K562 (cell line): ENCODE data around the gene KLHL18. TPM values are rescaled to one million over a fixed set of nuclear protein-coding genes. Genes with fewer than 3 reads are reported as not detected.

ENCODE experiments used
- CCAR2 ChIP-seq: fragments of 200-400 bp; formaldehyde crosslinking; IDR thresholded peaks from 2 replicates; pipeline ENCODE4 v1.6.1; 2017; ENCODE audit warnings: mild to moderate bottlenecking, low read depth, low read length
- ESRRA ChIP-seq: fragments of 450-650 bp; IDR thresholded peaks from 2 replicates; pipeline ENCODE4 v1.6.1; 2014; ENCODE audit warnings: low read depth, mild to moderate bottlenecking, moderate library complexity, borderline replicate concordance
- HINFP ChIP-seq: fragments of 450-650 bp; conservative IDR thresholded peaks from 2 replicates; pipeline ENCODE4 v1.6.1; 2016; ENCODE audit warnings: missing genetic modification characterization, low read depth, mild to moderate bottlenecking, control low read depth, missing compliant biosample characterization
- ILK ChIP-seq: fragments of 450-650 bp; IDR thresholded peaks from 2 replicates; pipeline ENCODE4 v1.6.1; 2016; ENCODE audit warnings: missing genetic modification characterization, low read depth, mild to moderate bottlenecking, missing compliant biosample characterization, moderate library complexity, borderline replicate concordance
- KAT2B ChIP-seq: IDR thresholded peaks from one replicate; pipeline ENCODE4 v1.6.1; 2012; ENCODE audit warnings: low read depth, mild to moderate bottlenecking, control low read depth, inconsistent platforms, low read length, moderate library complexity
- KDM4B ChIP-seq, 2 experiments: fragments of 450-650 bp in 1 of 2; sonication (generic) in 1 of 2; IDR thresholded peaks; 2 replicates each; pipeline ENCODE4 v1.6.1; 2016 to 2017; ENCODE audit warnings: borderline replicate concordance in 2 of 2, antibody characterized with exemption in 1 of 2, low read depth in 1 of 2, mild to moderate bottlenecking in 1 of 2
- NELFE ChIP-seq: IDR thresholded peaks from 2 replicates; pipeline ENCODE4 v1.6.1; 2011; ENCODE audit warnings: mild to moderate bottlenecking; ENCODE audit not compliant: insufficient read depth, insufficient read length
- NEUROD1 ChIP-seq: fragments of 150-350 bp; IDR thresholded peaks from 2 replicates; pipeline ENCODE4 v1.6.1; 2014; ENCODE audit warnings: borderline replicate concordance, low read length, low read depth; ENCODE audit not compliant: partially characterized antibody
- PRMT5 ChIP-seq: sonication (generic); formaldehyde crosslinking; IDR thresholded peaks from 2 replicates; pipeline ENCODE4 v1.5.0; 2020; ENCODE audit warnings: missing genetic modification reagents
- STAT5B ChIP-seq: fragments of 250-450 bp; sonication (Bioruptor Pico); IDR thresholded peaks from 2 replicates; pipeline ENCODE4 v1.8.0; 2021; ENCODE audit warnings: mild to moderate bottlenecking, inconsistent platforms
- TAF15 ChIP-seq: fragments of 200-400 bp; formaldehyde crosslinking; IDR thresholded peaks from 2 replicates; pipeline ENCODE4 v1.6.1; 2017; ENCODE audit warnings: mild to moderate bottlenecking, low read depth, low read length, moderate library complexity
- TBL1XR1 ChIP-seq, 2 experiments: IDR thresholded peaks; 2 replicates each; pipeline ENCODE4 v1.6.1; 2012; ENCODE audit warnings: improper control_type of control experiment in 2 of 2, low read length in 2 of 2, mild to moderate bottlenecking in 1 of 2
- ZNF583 ChIP-seq: fragments of 250-450 bp; sonication (Bioruptor Pico); IDR thresholded peaks from 2 replicates; pipeline ENCODE4 v1.4.0; 2020
- ZNF644 ChIP-seq: fragments of 200-800 bp; sonication (Bioruptor generic); IDR thresholded peaks from 2 replicates; pipeline ENCODE4 v1.6.1; 2016; ENCODE audit warnings: low read depth, missing genetic modification characterization, missing compliant biosample characterization
- ZSCAN32 ChIP-seq: fragments of 450-650 bp; formaldehyde crosslinking; IDR thresholded peaks from 2 replicates; pipeline ENCODE4 v1.4.0; 2020; ENCODE audit warnings: mild to moderate bottlenecking, moderate library complexity
- polyA plus RNA-seq, 8 experiments: library from polyadenylated mRNA; depleted of rRNA in 4 of 8; stranded (reverse) in 5 of 8; unstranded in 3 of 8; fragments of >200 nt; fragmentation: Nextera tagmentation in 2 of 8; fragmentation: Illumina TruSeq in 1 of 8; extraction: Ambion mirVana in 2 of 8; extraction: Trizol in 1 of 8; gene quantifications; 2 replicates each; pipeline versions ENCODE4 v1.2.1 to v1.2.3, GENCODE V29; 2011 to 2014; ENCODE audit warnings: inconsistent platforms in 1 of 8, missing spikeins in 1 of 8
- total RNA-seq, 7 experiments: library from RNA; depleted of rRNA in 6 of 7; stranded (reverse); fragments of >200 nt in 6 of 7; fragmentation: Illumina TruSeq in 2 of 7; extraction: Trizol in 2 of 7; gene quantifications; 2 replicates each; pipeline versions ENCODE4 v1.2.1 to v1.2.3, GENCODE V29; 2011 to 2021; ENCODE audit warnings: low replicate concordance in 1 of 7
- TF ChIP-seq, protein P1 (sequence below): sonication (generic); formaldehyde crosslinking; IDR thresholded peaks from 2 replicates; pipeline ENCODE4 v1.8.0; 2022; ENCODE audit warnings: mild to moderate bottlenecking, missing genetic modification reagents
- TF ChIP-seq, protein P2 (sequence below): sonication (generic); formaldehyde crosslinking; IDR thresholded peaks from 2 replicates; pipeline ENCODE4 v1.8.0; 2023; ENCODE audit warnings: missing genetic modification reagents, mild to moderate bottlenecking, borderline replicate concordance

KLHL18 gene
- total and polyA plus RNA-seq, 9 of the 15 experiments (the other 6 are each of a cell fraction or from before 2014, with no cell fraction given) = 26.7 to 97.5 (median 48.7) TPM

- no peak for TF ChIP-seq TAF15
- no peak for TF ChIP-seq HINFP (tag)
- peak; percentile 99 for TF ChIP-seq ESRRA
- TF ChIP-seq TBL1XR1 (IDR thresholded peaks at IDR 0.05; ENCODE audit: low read length in 2 of 2) = no peak
- TF ChIP-seq ZNF583 (CRISPR knock-in tag) = no peak; the same call in 1 of the 2 replicates
- no peak for TF ChIP-seq ZSCAN32 (CRISPR knock-in tag)
- no peak for TF ChIP-seq ILK (tag)
- TF ChIP-seq PRMT5 (CRISPR knock-in tag) = no peak
- no peak for TF ChIP-seq CCAR2
- TF ChIP-seq, protein P1, sequence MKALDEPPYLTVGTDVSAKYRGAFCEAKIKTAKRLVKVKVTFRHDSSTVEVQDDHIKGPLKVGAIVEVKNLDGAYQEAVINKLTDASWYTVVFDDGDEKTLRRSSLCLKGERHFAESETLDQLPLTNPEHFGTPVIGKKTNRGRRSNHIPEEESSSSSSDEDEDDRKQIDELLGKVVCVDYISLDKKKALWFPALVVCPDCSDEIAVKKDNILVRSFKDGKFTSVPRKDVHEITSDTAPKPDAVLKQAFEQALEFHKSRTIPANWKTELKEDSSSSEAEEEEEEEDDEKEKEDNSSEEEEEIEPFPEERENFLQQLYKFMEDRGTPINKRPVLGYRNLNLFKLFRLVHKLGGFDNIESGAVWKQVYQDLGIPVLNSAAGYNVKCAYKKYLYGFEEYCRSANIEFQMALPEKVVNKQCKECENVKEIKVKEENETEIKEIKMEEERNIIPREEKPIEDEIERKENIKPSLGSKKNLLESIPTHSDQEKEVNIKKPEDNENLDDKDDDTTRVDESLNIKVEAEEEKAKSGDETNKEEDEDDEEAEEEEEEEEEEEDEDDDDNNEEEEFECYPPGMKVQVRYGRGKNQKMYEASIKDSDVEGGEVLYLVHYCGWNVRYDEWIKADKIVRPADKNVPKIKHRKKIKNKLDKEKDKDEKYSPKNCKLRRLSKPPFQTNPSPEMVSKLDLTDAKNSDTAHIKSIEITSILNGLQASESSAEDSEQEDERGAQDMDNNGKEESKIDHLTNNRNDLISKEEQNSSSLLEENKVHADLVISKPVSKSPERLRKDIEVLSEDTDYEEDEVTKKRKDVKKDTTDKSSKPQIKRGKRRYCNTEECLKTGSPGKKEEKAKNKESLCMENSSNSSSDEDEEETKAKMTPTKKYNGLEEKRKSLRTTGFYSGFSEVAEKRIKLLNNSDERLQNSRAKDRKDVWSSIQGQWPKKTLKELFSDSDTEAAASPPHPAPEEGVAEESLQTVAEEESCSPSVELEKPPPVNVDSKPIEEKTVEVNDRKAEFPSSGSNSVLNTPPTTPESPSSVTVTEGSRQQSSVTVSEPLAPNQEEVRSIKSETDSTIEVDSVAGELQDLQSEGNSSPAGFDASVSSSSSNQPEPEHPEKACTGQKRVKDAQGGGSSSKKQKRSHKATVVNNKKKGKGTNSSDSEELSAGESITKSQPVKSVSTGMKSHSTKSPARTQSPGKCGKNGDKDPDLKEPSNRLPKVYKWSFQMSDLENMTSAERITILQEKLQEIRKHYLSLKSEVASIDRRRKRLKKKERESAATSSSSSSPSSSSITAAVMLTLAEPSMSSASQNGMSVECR (CRISPR knock-in tag) = no peak
- no peak for TF ChIP-seq ZNF644 (tag)
- TF ChIP-seq KAT2B = no peak
- TF ChIP-seq NELFE = no peak
- TF ChIP-seq, protein P2, sequence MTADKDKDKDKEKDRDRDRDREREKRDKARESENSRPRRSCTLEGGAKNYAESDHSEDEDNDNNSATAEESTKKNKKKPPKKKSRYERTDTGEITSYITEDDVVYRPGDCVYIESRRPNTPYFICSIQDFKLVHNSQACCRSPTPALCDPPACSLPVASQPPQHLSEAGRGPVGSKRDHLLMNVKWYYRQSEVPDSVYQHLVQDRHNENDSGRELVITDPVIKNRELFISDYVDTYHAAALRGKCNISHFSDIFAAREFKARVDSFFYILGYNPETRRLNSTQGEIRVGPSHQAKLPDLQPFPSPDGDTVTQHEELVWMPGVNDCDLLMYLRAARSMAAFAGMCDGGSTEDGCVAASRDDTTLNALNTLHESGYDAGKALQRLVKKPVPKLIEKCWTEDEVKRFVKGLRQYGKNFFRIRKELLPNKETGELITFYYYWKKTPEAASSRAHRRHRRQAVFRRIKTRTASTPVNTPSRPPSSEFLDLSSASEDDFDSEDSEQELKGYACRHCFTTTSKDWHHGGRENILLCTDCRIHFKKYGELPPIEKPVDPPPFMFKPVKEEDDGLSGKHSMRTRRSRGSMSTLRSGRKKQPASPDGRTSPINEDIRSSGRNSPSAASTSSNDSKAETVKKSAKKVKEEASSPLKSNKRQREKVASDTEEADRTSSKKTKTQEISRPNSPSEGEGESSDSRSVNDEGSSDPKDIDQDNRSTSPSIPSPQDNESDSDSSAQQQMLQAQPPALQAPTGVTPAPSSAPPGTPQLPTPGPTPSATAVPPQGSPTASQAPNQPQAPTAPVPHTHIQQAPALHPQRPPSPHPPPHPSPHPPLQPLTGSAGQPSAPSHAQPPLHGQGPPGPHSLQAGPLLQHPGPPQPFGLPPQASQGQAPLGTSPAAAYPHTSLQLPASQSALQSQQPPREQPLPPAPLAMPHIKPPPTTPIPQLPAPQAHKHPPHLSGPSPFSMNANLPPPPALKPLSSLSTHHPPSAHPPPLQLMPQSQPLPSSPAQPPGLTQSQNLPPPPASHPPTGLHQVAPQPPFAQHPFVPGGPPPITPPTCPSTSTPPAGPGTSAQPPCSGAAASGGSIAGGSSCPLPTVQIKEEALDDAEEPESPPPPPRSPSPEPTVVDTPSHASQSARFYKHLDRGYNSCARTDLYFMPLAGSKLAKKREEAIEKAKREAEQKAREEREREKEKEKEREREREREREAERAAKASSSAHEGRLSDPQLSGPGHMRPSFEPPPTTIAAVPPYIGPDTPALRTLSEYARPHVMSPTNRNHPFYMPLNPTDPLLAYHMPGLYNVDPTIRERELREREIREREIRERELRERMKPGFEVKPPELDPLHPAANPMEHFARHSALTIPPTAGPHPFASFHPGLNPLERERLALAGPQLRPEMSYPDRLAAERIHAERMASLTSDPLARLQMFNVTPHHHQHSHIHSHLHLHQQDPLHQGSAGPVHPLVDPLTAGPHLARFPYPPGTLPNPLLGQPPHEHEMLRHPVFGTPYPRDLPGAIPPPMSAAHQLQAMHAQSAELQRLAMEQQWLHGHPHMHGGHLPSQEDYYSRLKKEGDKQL (CRISPR knock-in tag) = no peak
- peak; percentile 12 for TF ChIP-seq NEUROD1
- no peak for TF ChIP-seq STAT5B (CRISPR knock-in tag)
- no peak for TF ChIP-seq KDM4B (IDR thresholded peaks at IDR 0.05; ENCODE audit: borderline replicate concordance in 2 of 2, low read depth in 1 of 2)
Measured at GRCh38 chr3:47347217-47347801, 64.6 kb downstream of the KLHL18 start (continued).
